HCEC 1CT (cell line): ENCODE results near the gene COL26A1.
"Not testable (repeated sequence)": the region's sequence is repeated elsewhere in the genome, so short reads cannot be mapped to it uniquely, and the experiment has no call there.

Source experiments
- DNase-seq: peaks from one replicate; pipeline ENCODE4 v3.0.0-alpha.2; 2017

The COL26A1 gene

DNA sequence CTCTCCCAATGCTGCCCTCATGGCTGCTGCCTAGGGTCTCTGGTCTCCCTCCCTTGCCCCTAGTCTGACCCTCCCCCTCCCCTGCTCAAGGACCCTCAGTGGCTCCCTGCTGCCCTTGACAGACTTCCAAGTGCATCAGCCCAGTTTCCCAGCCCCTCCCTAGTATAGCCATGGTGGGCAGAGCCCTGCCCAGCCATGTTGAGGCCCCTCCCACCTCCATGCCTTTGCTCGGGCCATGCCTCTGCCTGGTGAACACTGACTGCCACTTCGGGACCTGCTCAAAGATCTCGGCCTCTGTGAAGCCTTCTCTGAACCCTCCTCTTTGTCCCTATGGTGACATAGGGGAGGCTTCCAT lies 193.2 kb downstream of the COL26A1 start:
- DNase-seq: no peak

DNA sequence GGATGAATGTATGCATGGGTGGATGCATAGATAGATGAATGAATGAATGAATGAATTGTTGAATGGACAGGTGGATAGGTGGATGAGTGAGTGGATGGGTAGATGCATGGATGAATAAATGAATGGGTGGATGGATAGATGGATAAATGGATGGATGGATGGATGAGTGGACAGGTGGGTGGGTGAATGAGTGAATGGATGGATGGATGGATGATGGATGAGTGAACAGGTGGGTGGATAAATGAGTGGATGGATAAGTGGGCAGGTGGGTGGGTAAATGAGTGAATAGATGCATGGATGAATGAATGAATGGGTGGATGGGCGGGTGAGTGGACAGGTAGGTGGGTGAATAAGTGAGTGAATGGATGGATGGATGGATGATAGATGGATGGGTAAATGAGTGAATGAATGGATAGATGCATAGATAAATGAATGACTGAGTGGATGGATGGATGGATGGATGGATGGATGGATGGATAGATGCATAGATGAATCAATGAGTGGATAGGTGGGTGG lies 193.8 kb downstream of the COL26A1 start:
- no peak for DNase-seq

DNA sequence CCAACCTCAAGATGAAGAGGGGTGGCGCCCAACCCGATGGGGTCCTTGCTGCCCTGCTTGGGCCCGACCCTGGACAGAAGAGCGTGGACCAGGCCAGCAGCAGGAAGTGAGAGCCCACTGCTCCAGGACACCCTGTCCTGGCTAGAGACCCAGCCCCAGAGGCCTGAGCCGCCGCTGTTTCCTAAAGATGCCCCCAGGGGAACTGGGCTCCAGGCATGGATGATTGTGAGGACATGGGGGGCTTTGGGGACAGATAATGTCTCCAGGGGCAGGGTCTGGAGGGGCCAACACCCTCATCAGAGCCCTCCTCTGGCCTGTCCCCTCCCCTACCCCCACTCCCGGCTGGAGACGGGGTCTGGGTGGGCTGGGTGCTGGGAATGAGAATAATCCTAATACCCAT lies 194.7 kb downstream of the COL26A1 start:
- no peak for DNase-seq

DNA sequence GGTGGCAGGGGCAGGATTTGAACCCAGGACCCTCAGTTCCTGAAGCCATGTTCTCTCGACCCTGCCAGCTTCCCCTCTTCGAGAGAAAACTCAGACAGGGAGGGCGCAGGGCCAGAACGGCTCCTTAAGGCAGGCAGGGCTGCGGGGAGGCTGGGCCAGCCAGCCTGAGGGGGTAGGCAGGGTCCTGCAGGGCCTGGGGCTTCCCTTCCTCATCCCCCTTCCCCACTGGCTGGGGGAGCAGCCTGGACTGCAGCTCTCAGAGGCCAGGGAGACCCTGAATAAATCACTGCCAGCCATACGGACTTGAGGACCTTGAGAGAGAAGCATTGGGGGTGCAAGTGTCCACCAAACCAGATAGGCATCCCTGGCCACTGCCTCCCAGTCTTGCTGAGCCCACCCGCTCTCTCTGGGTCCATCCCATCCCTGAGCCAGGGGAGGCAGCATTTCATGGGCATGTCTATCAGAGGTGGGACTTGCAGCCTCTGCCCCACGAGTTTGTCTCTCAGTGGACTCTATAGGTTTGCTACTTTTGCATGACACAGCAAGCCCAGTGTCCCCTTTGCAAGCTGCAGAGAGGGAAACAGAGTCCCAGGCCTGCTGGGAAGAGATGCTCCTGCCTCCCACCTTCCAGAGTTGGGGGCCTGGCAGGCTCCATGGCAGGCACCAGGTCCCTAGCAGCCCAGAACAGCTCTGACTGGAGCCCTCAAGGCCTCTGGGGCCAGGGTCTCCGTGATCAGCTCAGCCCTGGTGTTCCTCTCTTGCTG lies 195.5 kb downstream of the COL26A1 start:
- no peak for DNase-seq

GRCh38 chr7:101558742-101559325 lies 196.2 kb downstream of the COL26A1 start:
- DNase-seq: no peak

- DNase-seq: no peak
Measured at GRCh38 chr7:101559586-101559985, 196.9 kb downstream of the COL26A1 start.

GRCh38 chr7:101560021-101560420 lies 197.3 kb downstream of the COL26A1 start:
- not testable (repeated sequence) for DNase-seq

DNA sequence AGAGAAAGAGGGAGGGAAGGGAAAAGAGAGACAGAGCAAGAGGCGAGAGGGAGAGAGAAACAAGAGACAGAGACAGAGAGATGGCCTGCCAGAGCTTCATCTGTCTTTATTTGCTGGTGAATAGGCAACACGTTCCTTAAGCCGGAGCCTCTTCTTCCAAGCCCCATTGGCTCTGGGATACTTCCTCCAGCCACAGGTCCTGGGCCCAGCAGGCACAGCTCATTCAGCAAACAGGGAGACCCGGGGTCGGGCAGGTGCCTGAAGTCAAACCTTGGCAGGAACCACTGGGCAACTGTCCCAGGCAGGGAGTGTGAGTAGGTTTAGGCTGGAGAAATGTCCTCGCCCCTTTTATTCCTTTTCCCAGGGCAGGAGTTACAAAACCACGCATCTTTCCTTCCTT lies 198.2 kb downstream of the COL26A1 start:
- no peak for DNase-seq

- DNase-seq: not testable (repeated sequence)
Measured at GRCh38 chr7:101561293-101561692, 198.6 kb downstream of the COL26A1 start.

DNA sequence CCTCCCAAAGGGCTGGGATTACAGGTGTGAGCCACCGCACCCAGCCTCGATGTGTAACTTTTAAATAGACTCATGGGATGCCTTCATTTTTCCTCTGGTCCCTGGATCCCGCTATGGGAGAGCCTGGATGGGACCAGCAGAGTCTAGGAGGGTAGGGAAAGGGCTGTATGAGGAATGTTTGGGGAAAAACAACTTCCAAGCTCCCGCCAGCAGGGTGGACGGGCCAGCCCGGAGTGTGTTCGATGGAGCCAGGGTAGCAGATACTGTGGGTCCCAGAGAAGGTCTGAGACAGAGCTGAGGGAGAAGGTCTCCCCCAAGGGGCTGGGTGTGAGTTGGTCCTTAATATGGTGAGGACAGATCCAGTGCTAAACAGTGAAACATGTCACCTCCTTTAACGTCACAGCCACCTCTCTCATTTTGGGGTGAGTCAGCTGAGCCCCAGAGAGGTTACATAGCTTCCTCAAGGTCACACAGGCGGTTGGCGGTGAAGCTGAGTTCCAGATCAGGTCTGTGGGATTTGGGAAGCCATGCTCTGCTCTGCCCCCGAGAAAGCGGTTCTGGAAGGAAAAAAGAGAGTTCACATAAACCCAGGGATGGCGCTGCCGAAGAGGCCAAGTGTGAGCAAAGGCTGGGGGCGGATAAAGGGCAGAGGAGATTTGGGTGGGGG lies 200.0 kb downstream of the COL26A1 start:
- no peak for DNase-seq

DNA sequence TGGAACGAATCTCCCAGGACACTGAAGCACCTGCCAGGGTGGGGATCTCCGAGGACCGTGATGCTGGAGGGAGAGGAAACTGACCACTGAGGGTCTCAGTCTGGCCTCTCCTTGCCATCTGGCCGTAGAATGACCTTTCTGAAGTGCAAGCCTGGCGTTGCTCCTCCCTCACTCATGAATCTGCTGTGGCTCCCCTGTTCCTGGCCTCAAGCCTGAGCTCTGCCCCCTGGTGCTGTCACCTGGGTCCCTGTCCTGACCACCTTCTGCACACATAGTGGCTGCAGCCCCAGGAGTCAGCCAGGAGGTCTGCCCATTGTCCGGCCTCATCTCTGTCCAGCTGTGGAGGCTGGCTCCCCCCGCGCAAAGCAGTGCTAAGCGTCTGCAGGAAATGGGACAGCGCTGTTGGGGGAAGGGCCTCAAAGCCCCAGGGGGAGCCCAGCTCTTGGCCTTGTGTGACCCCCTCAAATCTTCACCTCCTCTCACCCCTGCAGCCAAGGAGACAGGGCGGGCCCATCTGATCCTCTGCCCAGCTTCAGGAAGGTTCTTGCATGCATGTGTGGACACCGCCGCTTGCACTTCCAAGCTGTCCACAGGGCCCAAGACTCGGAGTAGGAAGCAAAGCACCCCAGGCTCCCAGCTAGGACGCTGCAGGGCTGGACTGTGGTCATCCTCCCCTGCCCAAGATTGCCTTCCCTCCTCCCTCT lies 200.7 kb downstream of the COL26A1 start:
- no peak for DNase-seq

DNA sequence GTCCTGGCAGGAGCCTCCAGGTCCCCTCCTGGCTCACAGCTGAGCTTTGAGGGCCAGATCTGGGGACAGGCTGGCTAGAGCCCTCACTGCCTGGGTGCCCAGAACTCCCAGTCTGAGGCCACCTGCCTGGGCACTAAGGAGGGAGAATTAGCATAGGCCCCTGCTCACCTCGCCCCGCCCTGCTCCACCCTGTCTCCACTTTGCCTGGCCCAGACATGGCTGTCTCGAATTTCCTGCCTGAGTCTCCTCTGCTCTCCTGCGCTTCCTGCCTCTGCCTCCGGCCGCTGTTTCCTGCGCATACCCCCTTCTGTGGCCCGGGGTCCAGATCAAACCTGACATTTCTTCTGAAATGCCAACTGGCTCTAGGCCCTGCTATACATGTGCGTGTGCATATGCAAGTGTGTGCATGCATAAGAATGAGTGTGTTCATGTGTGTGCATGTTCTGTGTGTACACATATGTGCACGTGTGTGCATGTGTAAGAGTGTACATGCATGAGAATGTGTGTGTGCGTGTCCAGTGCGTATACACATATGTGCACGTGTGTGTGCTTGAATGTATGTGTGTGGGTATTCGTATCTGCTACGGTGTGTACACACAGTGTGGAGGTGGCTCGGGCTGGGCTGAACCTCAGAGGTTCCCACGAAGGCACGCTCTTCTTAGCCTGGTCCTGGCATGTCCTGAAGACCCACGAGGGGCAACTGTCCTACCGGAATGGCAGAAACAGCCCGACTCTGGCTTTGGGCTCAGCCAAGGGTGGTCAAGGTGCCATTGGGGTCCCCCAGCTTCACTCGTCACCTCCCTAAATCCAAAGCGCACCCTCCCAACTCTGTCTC lies 201.5 kb downstream of the COL26A1 start:
- no peak for DNase-seq

- DNase-seq: no peak
Measured at GRCh38 chr7:101564778-101565211, 202.1 kb downstream of the COL26A1 start.

- no peak for DNase-seq
Measured at GRCh38 chr7:101565601-101566209, 203.0 kb downstream of the COL26A1 start.

DNA sequence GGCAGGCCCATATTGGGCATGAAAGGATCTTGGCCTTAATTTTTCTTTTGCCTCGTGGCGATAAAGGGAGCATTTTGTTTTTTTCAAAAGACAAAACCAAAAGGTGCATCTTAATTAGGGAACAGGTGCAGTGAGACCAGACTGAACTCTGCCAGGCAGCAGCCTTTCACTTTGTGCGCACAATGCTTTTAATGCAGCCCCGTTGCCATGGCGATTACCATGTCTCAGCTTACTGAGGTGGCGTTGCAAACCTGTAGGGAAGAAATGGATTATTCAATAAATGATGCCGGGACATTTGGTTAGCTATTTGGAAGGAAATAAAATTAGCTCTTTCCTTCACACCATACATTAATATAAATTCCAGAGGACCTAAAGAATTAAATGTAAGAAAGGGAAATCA lies 204.6 kb downstream of the COL26A1 start:
- DNase-seq: no peak

GRCh38 chr7:101572156-101572555 lies 209.5 kb downstream of the COL26A1 start:
- no peak for DNase-seq

DNA sequence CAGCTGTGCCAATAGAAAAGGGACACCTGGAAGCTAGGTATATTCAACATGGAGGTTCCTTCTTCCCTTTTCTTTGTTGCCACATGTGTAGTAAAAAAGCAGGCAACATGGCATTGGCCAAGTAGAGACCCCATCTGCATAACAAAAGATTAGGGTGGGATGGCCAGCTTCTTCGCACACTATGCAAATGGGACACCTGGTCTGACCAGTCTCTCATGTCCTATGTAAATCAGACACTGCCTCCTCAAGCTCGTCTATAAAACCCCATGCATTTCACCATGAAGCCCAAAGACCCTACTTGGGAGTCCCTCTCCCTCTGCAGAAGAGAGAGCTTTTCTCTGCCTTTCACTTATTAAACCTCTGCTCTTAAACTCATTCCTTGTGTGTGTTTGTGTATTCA lies 212.5 kb downstream of the COL26A1 start:
- DNase-seq: no peak

DNA sequence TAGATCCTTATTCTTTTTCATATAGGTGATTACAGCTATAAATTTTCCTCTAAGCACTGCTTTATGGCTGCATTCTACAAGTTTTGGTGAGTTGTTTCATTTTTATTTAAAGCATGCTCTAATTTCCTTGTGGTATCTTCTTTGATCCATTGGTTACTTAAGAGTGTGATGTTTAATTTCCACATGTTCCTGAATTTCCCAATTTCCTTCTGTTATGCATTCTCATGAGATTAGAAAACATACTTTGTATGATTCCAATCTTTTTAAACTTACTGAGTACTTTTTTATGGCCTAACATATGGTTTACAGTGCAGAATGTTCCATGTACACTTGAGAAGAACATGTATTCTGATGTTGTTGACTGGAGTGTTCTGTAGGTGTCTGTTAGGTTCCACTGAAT lies 213.0 kb downstream of the COL26A1 start:
- peak; percentile 32 for DNase-seq

GRCh38 chr7:101576998-101577397 lies 214.3 kb downstream of the COL26A1 start:
- no peak for DNase-seq

GRCh38 chr7:101578552-101578951 lies 215.9 kb downstream of the COL26A1 start:
- no peak for DNase-seq

- no peak for DNase-seq
Measured at GRCh38 chr7:101580596-101580995, 217.9 kb downstream of the COL26A1 start.

DNA sequence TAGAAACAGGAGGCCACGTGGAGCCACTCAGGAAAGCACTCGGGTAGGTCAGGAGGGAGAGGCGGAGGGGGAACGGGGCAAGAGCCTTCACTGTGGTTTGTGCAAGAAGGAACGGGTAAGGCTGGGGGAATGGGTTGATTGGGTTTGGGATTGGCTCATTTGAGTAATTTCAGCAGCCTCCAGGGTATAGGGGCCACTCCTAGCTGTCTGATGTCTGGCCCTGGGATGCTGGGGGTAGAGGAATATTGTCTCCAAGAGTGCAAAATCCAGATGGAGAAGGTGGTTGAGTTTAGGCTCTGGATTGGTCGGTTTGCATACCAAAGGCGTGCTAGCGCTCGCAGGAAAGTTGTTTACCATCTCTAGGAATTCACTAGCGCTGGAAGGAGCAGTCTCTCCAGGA lies 219.2 kb downstream of the COL26A1 start:
- DNase-seq: no peak
